ENCODE measurements around the gene DPM3.

DPM3 gene

DNA sequence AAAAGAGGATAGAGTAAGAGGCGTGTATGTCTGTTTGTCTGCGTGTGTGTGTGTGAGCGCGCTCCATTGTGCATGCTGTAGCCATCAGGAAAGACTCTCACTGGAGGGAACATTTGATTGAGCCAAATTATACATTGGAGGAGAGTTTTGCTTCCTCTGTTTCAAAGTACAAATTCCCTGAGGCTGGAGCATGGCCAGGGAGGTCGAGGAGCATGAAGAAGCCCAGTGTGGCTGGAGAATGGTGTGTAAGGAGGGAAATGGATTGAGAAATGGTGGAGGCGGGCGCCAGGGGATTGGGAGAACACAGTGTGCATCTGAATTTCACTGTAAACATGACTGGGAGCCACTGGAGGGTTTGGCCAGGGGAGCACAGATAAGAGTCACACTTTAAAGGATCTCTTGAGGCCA, 34.7 kb downstream of the DPM3 start:
- H3K4me3 ChIP-seq (ENCODE audit: low read depth, low read length), result no peak overlapping the region
- no peak overlapping the region for H3K9ac ChIP-seq (ENCODE audit: low read length)
- H3K27ac ChIP-seq (ENCODE audit: low read depth, low read length), result no peak overlapping the region
- no peaks in the 10 kb centered on the region for H3K36me3 ChIP-seq (ENCODE audit: control insufficient read depth, insufficient read depth, low read length)
- H3K4me1 ChIP-seq (ENCODE audit: control insufficient read depth, insufficient read depth, low read length), result no peaks in the 10 kb centered on the region
- H3K9me3 ChIP-seq (ENCODE audit: control insufficient read depth, insufficient read depth, low read depth, low read length), result no peaks in the 10 kb centered on the region
- no peaks in the 10 kb centered on the region; the same call in 1 of the 2 replicates for H3K27me3 ChIP-seq (ENCODE audit: control insufficient read depth, insufficient read depth, low read length)

DNA sequence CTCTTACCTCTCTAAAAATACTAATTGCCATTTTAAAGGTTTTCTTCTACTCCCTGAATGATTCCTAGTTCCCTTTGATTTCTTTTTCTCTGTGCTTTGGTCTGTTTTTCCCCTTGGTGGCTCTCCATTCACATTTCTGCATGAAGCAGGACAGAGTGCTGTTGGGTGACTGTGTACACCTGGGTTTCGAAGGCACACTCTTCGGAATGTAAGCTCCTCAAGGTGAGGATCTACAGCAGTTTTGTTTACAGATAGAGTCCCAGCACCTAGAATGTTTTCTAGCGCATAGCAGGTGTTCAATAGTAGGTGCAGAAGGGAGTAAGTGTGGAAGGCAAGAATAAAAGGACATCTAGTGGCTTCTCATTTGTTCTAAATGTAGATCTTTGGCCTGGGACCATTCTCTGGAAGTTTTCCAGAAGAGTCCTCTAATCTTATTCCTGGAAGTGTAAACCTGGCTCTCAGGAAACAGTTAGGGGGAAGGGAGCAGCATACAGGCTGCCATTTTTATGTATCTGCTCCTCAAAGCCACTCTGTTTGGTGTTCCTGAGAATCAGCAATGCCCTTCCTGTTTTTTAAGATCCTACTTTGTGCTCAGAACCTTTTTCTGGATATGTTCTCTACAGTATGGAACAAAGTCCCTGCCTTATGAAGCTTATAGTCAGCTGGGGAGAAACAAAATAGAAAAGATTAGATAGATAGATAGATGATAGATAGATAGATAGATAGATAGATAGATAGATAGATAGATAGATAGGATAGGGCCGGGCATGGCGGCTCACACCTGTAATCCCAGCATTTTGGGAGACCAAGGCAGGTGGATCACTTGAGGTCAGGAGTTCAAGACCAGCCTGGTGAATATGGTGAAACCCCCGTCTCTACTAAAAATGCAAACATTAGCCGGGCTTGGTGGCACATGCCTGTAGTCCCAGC, 35.5 kb downstream of the DPM3 start:
- Histone ChIP-seq H3K36me3 (ENCODE audit: control insufficient read depth, insufficient read depth, low read length) (no peaks in the 10 kb centered on the region), H3K9ac (ENCODE audit: low read length) (no peak overlapping the region), H3K9me3 (ENCODE audit: control insufficient read depth, insufficient read depth, low read depth, low read length) (no peaks in the 10 kb centered on the region), H3K4me1 (ENCODE audit: control insufficient read depth, insufficient read depth, low read length) (no peaks in the 10 kb centered on the region), H3K4me3 (ENCODE audit: low read depth, low read length) (no peak overlapping the region), H3K27ac (ENCODE audit: low read depth, low read length) (no peak overlapping the region), H3K27me3 (ENCODE audit: control insufficient read depth, insufficient read depth, low read length) (no peaks in the 10 kb centered on the region; the same call in 1 of the 2 replicates)

DNA sequence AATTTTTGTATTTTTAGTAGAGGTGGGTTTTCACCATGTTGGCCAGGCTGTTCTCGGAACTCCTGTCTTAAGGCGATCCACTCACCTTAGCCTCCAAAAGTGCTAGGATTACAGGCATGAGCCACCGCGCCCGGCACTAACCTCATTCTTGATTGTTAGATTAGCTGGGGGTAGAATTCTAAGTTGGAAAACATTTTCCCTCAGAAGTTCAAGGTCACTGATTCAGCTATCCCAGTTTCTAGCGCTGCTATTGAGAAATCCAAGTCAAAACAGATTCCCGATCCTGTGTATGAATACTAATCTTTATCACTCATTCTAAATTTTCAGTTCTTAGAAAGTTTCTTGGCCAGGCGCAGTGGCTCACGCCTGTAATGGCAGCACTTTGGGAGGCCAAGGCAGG, 37.0 kb downstream of the DPM3 start:
- Histone ChIP-seq H3K9ac (ENCODE audit: low read length) (no peak overlapping the region), H3K27ac (ENCODE audit: low read depth, low read length) (no peak overlapping the region), H3K27me3 (ENCODE audit: control insufficient read depth, insufficient read depth, low read length) (no peaks in the 10 kb centered on the region; the same call in 1 of the 2 replicates), H3K9me3 (ENCODE audit: control insufficient read depth, insufficient read depth, low read depth, low read length) (no peaks in the 10 kb centered on the region), H3K36me3 (ENCODE audit: control insufficient read depth, insufficient read depth, low read length) (no peaks in the 10 kb centered on the region), H3K4me3 (ENCODE audit: low read depth, low read length) (no peak overlapping the region), H3K4me1 (ENCODE audit: control insufficient read depth, insufficient read depth, low read length) (no peaks in the 10 kb centered on the region)

DNA sequence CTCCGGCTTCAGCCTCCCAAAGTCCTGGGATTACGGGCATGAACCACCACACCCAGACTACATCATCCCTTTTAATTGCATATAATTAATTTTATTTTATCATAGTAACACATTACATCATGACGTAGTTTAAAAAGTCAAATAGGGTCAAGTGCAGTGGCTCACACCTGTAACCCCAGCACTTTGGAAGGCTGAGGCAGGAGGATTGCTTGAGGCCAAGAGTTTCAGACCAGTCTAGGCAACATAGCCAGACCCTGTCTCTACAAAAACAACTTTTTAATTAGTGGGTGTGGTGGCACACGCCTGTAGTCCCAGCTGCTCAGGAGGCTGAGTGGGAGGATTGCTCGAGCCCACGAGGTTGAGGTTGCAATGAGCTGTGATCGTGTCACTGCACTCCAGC, 41.0 kb downstream of the DPM3 start:
- Histone ChIP-seq H3K27me3 (ENCODE audit: control insufficient read depth, insufficient read depth, low read length) (peaks cover 3% of the 10 kb centered on the region; the same call in 1 of the 2 replicates), H3K4me1 (ENCODE audit: control insufficient read depth, insufficient read depth, low read length) (no peaks in the 10 kb centered on the region), H3K27ac (ENCODE audit: low read depth, low read length) (no peak overlapping the region), H3K36me3 (ENCODE audit: control insufficient read depth, insufficient read depth, low read length) (no peaks in the 10 kb centered on the region), H3K9me3 (ENCODE audit: control insufficient read depth, insufficient read depth, low read depth, low read length) (no peaks in the 10 kb centered on the region), H3K9ac (ENCODE audit: low read length) (no peak overlapping the region), H3K4me3 (ENCODE audit: low read depth, low read length) (no peak overlapping the region)

DNA sequence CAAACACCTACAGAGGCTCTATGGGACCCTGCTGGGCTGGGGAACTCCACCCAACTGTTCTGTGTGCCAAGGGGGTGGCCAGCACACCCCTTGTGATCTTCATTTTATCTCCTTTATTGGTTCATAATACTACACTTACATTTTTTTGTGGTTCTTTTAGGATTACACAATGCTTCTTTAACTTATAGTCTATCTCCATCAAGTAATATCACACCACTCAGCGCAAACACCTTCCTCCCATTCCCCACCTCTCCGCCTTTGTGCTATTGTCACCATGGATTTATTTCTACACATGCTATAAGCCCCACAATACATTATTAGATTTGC, 45.7 kb downstream of the DPM3 start:
- Histone ChIP-seq H3K36me3 (ENCODE audit: control insufficient read depth, insufficient read depth, low read length) (no peaks in the 10 kb centered on the region), H3K4me3 (ENCODE audit: low read depth, low read length) (no peak overlapping the region), H3K4me1 (ENCODE audit: control insufficient read depth, insufficient read depth, low read length) (peaks cover 14% of the 10 kb centered on the region), H3K9ac (ENCODE audit: low read length) (no peak overlapping the region), H3K27ac (ENCODE audit: low read depth, low read length) (no peak overlapping the region), H3K27me3 (ENCODE audit: control insufficient read depth, insufficient read depth, low read length) (peaks cover 17% of the 10 kb centered on the region), H3K9me3 (ENCODE audit: control insufficient read depth, insufficient read depth, low read depth, low read length) (no peaks in the 10 kb centered on the region)

DNA sequence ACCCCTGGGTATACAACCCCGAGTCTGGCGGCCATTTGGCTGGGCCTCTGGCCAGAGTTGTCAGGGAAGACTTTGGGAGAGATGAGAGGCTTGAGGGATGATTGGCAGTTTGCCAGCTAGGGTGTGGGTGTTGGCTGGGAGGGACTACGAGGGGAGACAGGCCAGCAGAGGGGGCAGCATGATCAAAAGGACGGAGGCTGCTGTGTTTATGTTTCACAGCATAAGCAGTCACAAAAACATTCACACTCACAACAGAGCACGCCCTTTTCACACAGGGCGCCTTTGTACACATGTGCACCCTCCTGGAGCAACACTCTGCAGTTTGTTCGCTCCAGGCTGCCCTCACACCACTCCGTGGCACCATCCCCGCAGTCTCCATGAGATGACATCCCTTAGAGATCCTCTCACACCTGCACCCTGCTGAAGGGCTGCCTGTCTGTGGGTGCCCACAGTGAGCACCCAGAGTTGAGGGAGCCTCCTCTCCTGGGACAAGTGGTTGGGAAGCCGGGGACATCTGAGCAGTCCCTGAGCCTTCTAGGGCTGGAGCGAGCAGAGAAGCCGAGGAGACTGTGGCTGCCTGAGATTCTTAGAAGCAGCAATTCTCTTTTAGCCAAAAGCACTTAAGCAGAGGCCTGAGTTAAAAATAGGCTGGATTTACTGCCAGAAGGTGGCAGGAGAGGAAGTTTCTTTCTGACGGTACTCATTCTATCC, 46.3 kb downstream of the DPM3 start:
- Histone ChIP-seq H3K4me3 (ENCODE audit: low read depth, low read length) (no peak overlapping the region), H3K27ac (ENCODE audit: low read depth, low read length) (no peak overlapping the region), H3K9me3 (ENCODE audit: control insufficient read depth, insufficient read depth, low read depth, low read length) (no peaks in the 10 kb centered on the region), H3K36me3 (ENCODE audit: control insufficient read depth, insufficient read depth, low read length) (no peaks in the 10 kb centered on the region), H3K27me3 (ENCODE audit: control insufficient read depth, insufficient read depth, low read length) (peaks cover 17% of the 10 kb centered on the region), H3K9ac (ENCODE audit: low read length) (no peak overlapping the region), H3K4me1 (ENCODE audit: control insufficient read depth, insufficient read depth, low read length) (peaks cover 14% of the 10 kb centered on the region)

DNA sequence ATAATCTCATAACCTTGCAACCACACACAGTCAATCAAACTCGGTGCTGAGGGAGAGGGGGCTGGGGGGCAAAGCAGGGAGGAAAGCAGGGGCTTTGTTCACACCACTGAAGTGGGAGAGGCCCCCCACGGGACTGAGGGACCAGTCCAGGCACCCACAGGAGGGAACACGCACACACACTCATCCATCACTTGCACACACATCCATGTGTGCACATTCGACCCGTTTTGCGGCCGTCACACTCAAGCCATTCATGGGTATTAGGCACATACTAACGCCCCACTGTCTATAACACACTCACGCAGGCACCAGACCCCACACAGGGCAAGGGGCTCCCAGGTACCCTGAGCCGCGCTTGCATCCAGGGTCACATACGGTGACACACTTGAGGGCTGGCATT, 47.7 kb downstream of the DPM3 start:
- Histone ChIP-seq H3K9ac (ENCODE audit: low read length) (no peak overlapping the region), H3K9me3 (ENCODE audit: control insufficient read depth, insufficient read depth, low read depth, low read length) (no peaks in the 10 kb centered on the region), H3K4me3 (ENCODE audit: low read depth, low read length) (no peak overlapping the region), H3K36me3 (ENCODE audit: control insufficient read depth, insufficient read depth, low read length) (no peaks in the 10 kb centered on the region), H3K27me3 (ENCODE audit: control insufficient read depth, insufficient read depth, low read length) (peaks cover 19% of the 10 kb centered on the region), H3K27ac (ENCODE audit: low read depth, low read length) (no peak overlapping the region), H3K4me1 (ENCODE audit: control insufficient read depth, insufficient read depth, low read length) (peaks cover 14% of the 10 kb centered on the region)

DNA sequence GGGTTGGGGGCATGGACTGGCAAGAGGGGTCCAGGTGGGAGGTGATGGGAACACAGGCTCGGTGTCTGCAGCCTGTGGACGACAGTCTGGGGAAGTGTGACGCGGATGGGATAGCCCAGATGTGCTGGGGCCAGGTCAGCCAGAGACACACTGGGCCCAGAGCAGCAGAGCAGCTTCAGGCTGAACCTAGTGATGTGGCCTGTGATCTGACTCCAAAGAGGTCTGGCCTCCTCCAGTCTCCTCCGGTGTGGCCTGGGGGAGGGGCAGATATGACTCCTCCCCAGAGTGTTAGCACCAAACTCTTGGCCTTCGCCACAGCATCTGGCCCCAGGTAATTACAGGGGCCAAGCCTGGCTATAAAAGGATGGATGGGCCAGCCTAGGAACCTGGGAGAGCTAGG, 48.2 kb downstream of the DPM3 start:
- H3K36me3 ChIP-seq (ENCODE audit: control insufficient read depth, insufficient read depth, low read length), result no peaks in the 10 kb centered on the region
- H3K4me3 ChIP-seq (ENCODE audit: low read depth, low read length), result no peak overlapping the region
- peaks cover 14% of the 10 kb centered on the region for H3K4me1 ChIP-seq (ENCODE audit: control insufficient read depth, insufficient read depth, low read length)
- no peak overlapping the region for H3K9ac ChIP-seq (ENCODE audit: low read length)
- peaks cover 19% of the 10 kb centered on the region for H3K27me3 ChIP-seq (ENCODE audit: control insufficient read depth, insufficient read depth, low read length)
- no peaks in the 10 kb centered on the region for H3K9me3 ChIP-seq (ENCODE audit: control insufficient read depth, insufficient read depth, low read depth, low read length)
- H3K27ac ChIP-seq (ENCODE audit: low read depth, low read length), result no peak overlapping the region

DNA sequence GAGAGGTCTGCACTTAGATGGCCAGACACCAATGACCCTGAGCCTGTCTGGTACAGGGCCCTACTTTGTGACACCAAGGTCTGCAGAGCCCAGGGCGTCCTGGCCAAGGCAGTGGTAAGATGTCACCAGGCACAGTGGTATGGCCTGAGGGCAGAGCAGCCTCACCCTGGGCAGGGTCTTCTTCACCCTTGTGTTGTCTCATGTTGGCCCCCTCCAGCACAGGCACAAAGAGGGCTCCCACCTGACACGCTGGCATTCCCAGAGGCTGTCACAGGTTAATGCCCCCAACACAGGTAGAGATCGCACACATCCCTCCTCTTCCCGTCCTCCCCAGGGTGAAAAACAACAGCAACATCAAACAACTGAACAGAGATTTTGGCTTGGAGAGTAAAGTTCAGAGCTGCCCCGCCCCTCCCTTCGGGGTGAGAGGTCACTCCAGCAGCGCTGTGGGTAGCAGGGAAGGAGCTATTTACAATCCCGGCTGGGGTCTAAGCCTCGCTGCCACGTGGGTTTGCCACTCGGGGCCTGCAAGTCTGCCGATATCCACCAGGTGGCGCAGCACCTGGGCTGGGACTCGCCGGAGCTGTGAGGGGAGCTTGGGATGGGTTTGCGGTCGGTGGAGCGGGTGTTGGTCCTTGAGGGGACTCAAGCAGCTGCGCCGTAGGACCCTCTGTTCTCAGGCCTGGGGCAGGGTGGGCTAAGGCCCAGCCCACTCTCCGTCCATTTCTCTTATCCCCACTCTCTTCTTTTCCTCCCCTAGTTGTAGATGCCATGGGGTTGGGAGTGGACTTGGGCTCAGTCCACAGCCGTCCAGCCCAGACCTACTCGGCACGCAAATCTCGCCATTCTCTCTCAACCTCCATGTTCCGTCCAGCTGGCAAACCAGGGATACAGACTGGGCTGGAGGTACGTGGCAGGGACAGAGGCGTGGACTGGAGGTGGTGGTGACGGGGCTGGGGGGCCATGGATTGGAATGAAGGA, 49.0 kb downstream of the DPM3 start:
- Histone ChIP-seq H3K4me1 (ENCODE audit: control insufficient read depth, insufficient read depth, low read length) (peaks cover 19% of the 10 kb centered on the region), H3K9ac (ENCODE audit: low read length) (no peak overlapping the region), H3K9me3 (ENCODE audit: control insufficient read depth, insufficient read depth, low read depth, low read length) (no peaks in the 10 kb centered on the region), H3K4me3 (ENCODE audit: low read depth, low read length) (peak overlapping the region; percentile 38; the same call in 1 of the 2 replicates), H3K36me3 (ENCODE audit: control insufficient read depth, insufficient read depth, low read length) (no peaks in the 10 kb centered on the region), H3K27me3 (ENCODE audit: control insufficient read depth, insufficient read depth, low read length) (peaks cover 17% of the 10 kb centered on the region), H3K27ac (ENCODE audit: low read depth, low read length) (no peak overlapping the region)
